Endothelial cell of umbilical vein (primary cell): Measurements from ENCODE around the gene ASAP2. TPM values are rescaled to one million over a fixed set of nuclear protein-coding genes. Genes with fewer than 3 reads are reported as not detected.
"Not testable (repeated sequence)": the region's sequence is repeated elsewhere in the genome, so short reads cannot be mapped to it uniquely, and the experiment has no call there.

ENCODE experiments used
- BruUV-seq: library from RNA; stranded (reverse); fragments of 400-500 nt; replicated peaks from 2 replicates; lab custom pipeline; 2021; lab: Mats Ljungman, UMichigan
- CTCF ChIA-PET: fragments of 300-600, 350-600 bp; sonication (Branson Sonifier 250); formaldehyde crosslinking; loops from one replicate; lab custom pipeline; 2021; ENCODE audit warnings: antibody characterized with exemption, inconsistent platforms; lab: Charles Lee
- POLR2A ChIA-PET: fragments of 300-600, 350-600 bp; sonication (Branson Sonifier 250); formaldehyde crosslinking; loops from one replicate; lab custom pipeline; 2021; ENCODE audit warnings: antibody characterized with exemption, inconsistent platforms; lab: Charles Lee
- DNase-seq: peaks from one replicate; pipeline ENCODE4 v3.0.0-alpha.2; 2011; ENCODE audit warnings: low read depth, low spot score
- FAIRE-seq: peaks from 2 replicates; lab custom pipeline; 2011; peaks lifted over from hg19 to GRCh38; lab: Jason Lieb, UNC
- H2AFZ ChIP-seq: 2 replicates; pipeline ENCODE4 v1.6.0; 2012; ENCODE audit warnings: low read depth, low read length, control low read depth, inconsistent platforms
- H3K27ac ChIP-seq: 2 replicates; pipeline ENCODE4 v1.5.1; 2011; ENCODE audit warnings: low read depth, mild to moderate bottlenecking, control low read depth, low read length, moderate library complexity; ENCODE audit not compliant: insufficient read depth
- H3K27me3 ChIP-seq, 2 experiments: 2 replicates each; pipeline versions ENCODE4 v1.6.0 to v1.6.1; 2011; ENCODE audit warnings: low read length in 2 of 2, mixed read lengths in 1 of 2; ENCODE audit not compliant: control insufficient read depth in 2 of 2, insufficient read depth in 2 of 2
- H3K36me3 ChIP-seq, 2 experiments: 2 replicates in 1 of 2; 3 replicates in 1 of 2; pipeline ENCODE4 v1.5.1; 2011; ENCODE audit warnings: low read length in 2 of 2, mild to moderate bottlenecking in 1 of 2, moderate library complexity in 1 of 2; ENCODE audit not compliant: control insufficient read depth in 2 of 2, insufficient read depth in 2 of 2; ENCODE audit errors: extremely low read depth in 1 of 2
- H3K4me1 ChIP-seq: 3 replicates; pipeline ENCODE4 v1.5.1; 2011; ENCODE audit warnings: mild to moderate bottlenecking, low read length; ENCODE audit not compliant: control insufficient read depth, insufficient read depth; ENCODE audit errors: extremely low read depth
- H3K4me2 ChIP-seq: 2 replicates; pipeline ENCODE4 v1.6.1; 2011; ENCODE audit warnings: low read length, control low read depth, mixed read lengths; ENCODE audit not compliant: insufficient read depth
- H3K4me3 ChIP-seq, 3 experiments: fragments of 200-600 bp in 1 of 3; sonication (generic), shearing (Covaris generic) in 1 of 3; replicated peaks in 1 of 3; 2 replicates each; pipeline ENCODE4 v1.5.1; 2011 to 2016; ENCODE audit warnings: control low read depth in 3 of 3, low read length in 3 of 3, mild to moderate bottlenecking in 2 of 3, inconsistent platforms in 1 of 3, low read depth in 1 of 3, moderate library complexity in 1 of 3; ENCODE audit not compliant: insufficient read depth in 1 of 3
- H3K79me2 ChIP-seq: 2 replicates; pipeline ENCODE4 v1.6.0; 2012; ENCODE audit warnings: low read length, inconsistent platforms; ENCODE audit not compliant: control insufficient read depth, insufficient read depth
- H3K9ac ChIP-seq: replicated peaks from 2 replicates; pipeline ENCODE3; 2011; ENCODE audit warnings: low read length, control low read depth; ENCODE audit not compliant: insufficient read depth; ENCODE audit errors: extremely low read depth
- H3K9me1 ChIP-seq: replicated peaks from 3 replicates; pipeline ENCODE4 v1.6.0; 2011; ENCODE audit warnings: mild to moderate bottlenecking, low read length; ENCODE audit not compliant: control insufficient read depth, insufficient read depth; ENCODE audit errors: extremely low read depth
- H3K9me3 ChIP-seq: replicated peaks from 2 replicates; pipeline ENCODE4 v1.5.1; 2012; ENCODE audit warnings: low read length, inconsistent platforms; ENCODE audit not compliant: control insufficient read depth, insufficient read depth
- H4K20me1 ChIP-seq: replicated peaks from 2 replicates; pipeline ENCODE3; 2011; ENCODE audit warnings: mild to moderate bottlenecking, low read length; ENCODE audit not compliant: control insufficient read depth, insufficient read depth; ENCODE audit errors: extremely low read depth
- GATA2 ChIP-seq: IDR thresholded peaks from 2 replicates; pipeline ENCODE4 v1.7.0; 2011; ENCODE audit warnings: low read depth, mild to moderate bottlenecking, moderate library complexity, mixed read lengths, low read length; ENCODE audit not compliant: insufficient read length, insufficient read depth
- dilution Hi-C: fragments of 300-500 bp; cut with MboI; formaldehyde crosslinking; loops from one replicate; pipeline ENCODE4 v1.15.0; 2019; ENCODE audit warnings: low sequenced_read_pairs; ENCODE audit not compliant: extremely low pct_ligation_motif_present
- intact Hi-C: fragments of 100-400 bp; cut with micrococcal nuclease; formaldehyde crosslinking; loops from one replicate; pipeline ENCODE4 v1.10.0; 2022
- polyA plus RNA-seq, 4 experiments: library from polyadenylated mRNA; depleted of rRNA in 3 of 4; stranded (reverse) in 3 of 4; unstranded in 1 of 4; fragments of >200 nt; gene quantifications; 2 replicates each; pipeline versions ENCODE4 v1.2.1 to v1.2.3, GENCODE V29; 2011 to 2012; ENCODE audit warnings: missing spikeins in 1 of 4
- total RNA-seq: library from RNA; stranded (reverse); gene quantifications from 2 replicates; pipeline ENCODE4 v1.2.3, GENCODE V29; 2021

Gene ASAP2
- total and polyA plus RNA-seq, 2 donors (not counting 3 experiments of a cell fraction or from before 2014, with no cell fraction given), result 31.1 to 79.2 TPM

DNA sequence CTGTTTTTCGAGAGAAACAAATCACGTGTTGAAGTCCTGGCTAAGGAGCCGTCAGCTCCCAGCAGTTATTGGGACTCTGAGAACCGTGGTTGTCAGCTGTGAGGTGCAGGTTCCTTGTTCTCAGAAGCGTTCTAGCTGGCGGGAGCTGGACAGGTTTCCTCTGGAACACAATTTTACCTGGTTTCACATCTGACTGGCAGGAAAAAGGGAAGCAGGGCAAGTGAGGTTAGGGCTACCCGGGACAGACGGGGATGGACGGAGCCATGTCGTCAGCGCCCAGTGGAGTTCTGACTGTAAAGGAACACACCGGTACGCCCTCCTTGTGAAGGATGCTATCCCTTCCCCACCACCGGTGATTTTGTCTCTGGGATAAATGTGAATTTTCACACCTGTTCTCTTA lies 190.6 kb downstream of the ASAP2 start:
- ChIA-PET POLR2A (no interaction called here), CTCF (no interaction called here)
- no peak overlapping the region for H3K27ac ChIP-seq
- H3K9me1 ChIP-seq, result no peaks in the 10 kb centered on the region
- no peaks in the 10 kb centered on the region for H4K20me1 ChIP-seq
- no peaks in the 10 kb centered on the region for H3K9me3 ChIP-seq
- H3K9ac ChIP-seq, result no peak overlapping the region
- no peak for FAIRE-seq
- no peak overlapping the region for H3K4me3 ChIP-seq
- H3K79me2 ChIP-seq, result no peaks in the 10 kb centered on the region
- H2AFZ ChIP-seq, result no peak overlapping the region
- peaks cover 6 to 41% of the 10 kb centered on the region in 2 experiments for H3K36me3 ChIP-seq
- no peak for TF ChIP-seq GATA2
- H3K27me3 ChIP-seq, result no peaks in the 10 kb centered on the region
- no peak overlapping the region for H3K4me2 ChIP-seq
- intact Hi-C loops, result no loop called here
- DNase-seq, result no peak
- no peaks in the 10 kb centered on the region for H3K4me1 ChIP-seq
- no TSS peak for BruUV-seq
- dilution Hi-C loops, result no loop called here

DNA sequence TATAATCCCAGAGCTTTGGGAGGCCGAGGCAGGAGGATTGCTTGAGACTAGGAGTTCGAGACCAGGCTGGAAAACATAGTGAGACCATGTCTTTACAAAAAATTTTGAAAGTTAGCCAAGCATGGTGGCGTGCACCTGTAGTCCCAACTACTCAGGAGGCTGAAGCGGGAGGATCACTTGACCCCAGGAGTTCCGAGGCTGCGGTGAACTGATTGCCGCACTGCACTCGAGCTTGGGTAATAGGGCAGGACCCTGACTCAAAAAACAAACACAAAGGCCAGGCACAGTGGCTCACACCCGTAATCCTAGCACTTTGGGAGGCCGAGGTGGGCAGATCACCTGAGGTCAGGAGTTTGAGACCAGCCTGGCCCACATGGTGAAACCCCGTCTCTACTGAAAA lies 191.6 kb downstream of the ASAP2 start:
- H3K9me1 ChIP-seq, H3K9ac ChIP-seq, CTCF ChIA-PET, intact Hi-C loops, H2AFZ ChIP-seq, BruUV-seq, H3K4me2 ChIP-seq, H4K20me1 ChIP-seq, H3K4me3 ChIP-seq, H3K4me1 ChIP-seq, H3K9me3 ChIP-seq, H3K79me2 ChIP-seq, H3K27ac ChIP-seq, dilution Hi-C loops, FAIRE-seq, DNase-seq, POLR2A ChIA-PET, H3K27me3 ChIP-seq: not testable (repeated sequence)
- H3K36me3 ChIP-seq, result peaks cover 13 to 41% of the 10 kb centered on the region in 2 experiments
